ENCODE results near the gene ELF1.

The ELF1 gene

DNA sequence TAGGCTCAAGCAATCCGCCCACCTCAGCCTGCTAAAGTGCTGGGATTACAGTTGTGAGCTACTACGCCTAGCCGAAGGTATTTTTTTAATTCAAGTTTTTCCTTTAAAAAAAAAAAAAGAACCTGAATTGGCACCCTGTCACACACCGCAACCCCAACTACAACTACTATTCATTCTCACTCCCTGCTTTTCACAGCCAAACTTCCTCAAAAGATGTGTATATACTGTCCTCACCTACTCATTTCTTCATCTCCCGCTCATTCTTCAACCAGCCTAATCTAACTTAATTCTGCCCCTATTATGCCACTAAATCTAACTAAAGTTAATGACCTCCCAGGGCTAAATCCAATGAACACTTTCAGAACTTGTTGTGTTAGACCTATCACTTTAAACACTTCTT is 29.5 kb upstream of the ELF1 start:
- no peak for TF ChIP-seq FOXP2 (optimal IDR thresholded peaks at IDR 0.05; ENCODE audit: borderline replicate concordance, extremely low read depth, extremely low read length, insufficient read depth)
- no peak for TF ChIP-seq POLR2AphosphoS5 (IDR thresholded peaks at IDR 0.05; ENCODE audit: low read depth, low read length)
- TF ChIP-seq TAF1 (IDR thresholded peaks at IDR 0.05; ENCODE audit: borderline replicate concordance, insufficient read depth, low read length) = no peak

GRCh38 chr13:41040584-41041334 is 21.6 kb upstream of the ELF1 start:
- TF ChIP-seq, protein P1, sequence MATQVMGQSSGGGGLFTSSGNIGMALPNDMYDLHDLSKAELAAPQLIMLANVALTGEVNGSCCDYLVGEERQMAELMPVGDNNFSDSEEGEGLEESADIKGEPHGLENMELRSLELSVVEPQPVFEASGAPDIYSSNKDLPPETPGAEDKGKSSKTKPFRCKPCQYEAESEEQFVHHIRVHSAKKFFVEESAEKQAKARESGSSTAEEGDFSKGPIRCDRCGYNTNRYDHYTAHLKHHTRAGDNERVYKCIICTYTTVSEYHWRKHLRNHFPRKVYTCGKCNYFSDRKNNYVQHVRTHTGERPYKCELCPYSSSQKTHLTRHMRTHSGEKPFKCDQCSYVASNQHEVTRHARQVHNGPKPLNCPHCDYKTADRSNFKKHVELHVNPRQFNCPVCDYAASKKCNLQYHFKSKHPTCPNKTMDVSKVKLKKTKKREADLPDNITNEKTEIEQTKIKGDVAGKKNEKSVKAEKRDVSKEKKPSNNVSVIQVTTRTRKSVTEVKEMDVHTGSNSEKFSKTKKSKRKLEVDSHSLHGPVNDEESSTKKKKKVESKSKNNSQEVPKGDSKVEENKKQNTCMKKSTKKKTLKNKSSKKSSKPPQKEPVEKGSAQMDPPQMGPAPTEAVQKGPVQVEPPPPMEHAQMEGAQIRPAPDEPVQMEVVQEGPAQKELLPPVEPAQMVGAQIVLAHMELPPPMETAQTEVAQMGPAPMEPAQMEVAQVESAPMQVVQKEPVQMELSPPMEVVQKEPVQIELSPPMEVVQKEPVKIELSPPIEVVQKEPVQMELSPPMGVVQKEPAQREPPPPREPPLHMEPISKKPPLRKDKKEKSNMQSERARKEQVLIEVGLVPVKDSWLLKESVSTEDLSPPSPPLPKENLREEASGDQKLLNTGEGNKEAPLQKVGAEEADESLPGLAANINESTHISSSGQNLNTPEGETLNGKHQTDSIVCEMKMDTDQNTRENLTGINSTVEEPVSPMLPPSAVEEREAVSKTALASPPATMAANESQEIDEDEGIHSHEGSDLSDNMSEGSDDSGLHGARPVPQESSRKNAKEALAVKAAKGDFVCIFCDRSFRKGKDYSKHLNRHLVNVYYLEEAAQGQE (IDR thresholded peaks at IDR 0.05; ENCODE audit: insufficient read depth in 1 of 2, low read depth in 2 of 2, low read length in 2 of 2) = no peak
- TF ChIP-seq SIN3A (IDR thresholded peaks at IDR 0.05; ENCODE audit: borderline replicate concordance, insufficient read depth, low read length) (no peak), FOXP2 (optimal IDR thresholded peaks at IDR 0.05; ENCODE audit: borderline replicate concordance, extremely low read depth, extremely low read length, insufficient read depth) (no peak), POLR2AphosphoS5 (IDR thresholded peaks at IDR 0.05; ENCODE audit: low read depth, low read length) (no peak), TAF1 (IDR thresholded peaks at IDR 0.05; ENCODE audit: borderline replicate concordance, insufficient read depth, low read length) (no peak)

DNA sequence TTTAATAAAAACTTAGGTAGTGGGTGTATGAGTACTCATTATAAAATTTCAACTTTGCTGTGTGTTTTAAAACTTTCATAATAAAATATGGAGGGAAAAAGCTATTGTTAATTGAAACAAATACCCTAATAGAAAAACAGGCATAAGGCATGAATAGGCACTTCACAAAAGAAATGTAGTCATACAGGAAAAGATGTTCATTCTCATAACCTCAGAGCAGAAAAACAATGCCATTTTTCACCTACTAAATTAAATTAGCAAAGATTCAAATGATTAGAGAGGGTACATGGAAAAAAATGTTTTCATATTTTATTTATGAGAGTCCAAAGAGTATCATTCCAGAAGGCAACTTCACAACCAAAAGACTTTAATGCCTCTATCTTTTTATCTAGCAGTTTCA is 20.6 kb upstream of the ELF1 start:
- no peak for TF ChIP-seq FOXP2 (optimal IDR thresholded peaks at IDR 0.05; ENCODE audit: borderline replicate concordance, extremely low read depth, extremely low read length, insufficient read depth)
- TF ChIP-seq, protein P1 (IDR thresholded peaks at IDR 0.05; ENCODE audit: insufficient read depth in 1 of 2, low read depth in 2 of 2, low read length in 2 of 2) = no peak
- no peak for TF ChIP-seq POLR2AphosphoS5 (IDR thresholded peaks at IDR 0.05; ENCODE audit: low read depth, low read length)
- no peak for TF ChIP-seq SIN3A (IDR thresholded peaks at IDR 0.05; ENCODE audit: borderline replicate concordance, insufficient read depth, low read length)
- no peak for TF ChIP-seq TAF1 (IDR thresholded peaks at IDR 0.05; ENCODE audit: borderline replicate concordance, insufficient read depth, low read length)

DNA sequence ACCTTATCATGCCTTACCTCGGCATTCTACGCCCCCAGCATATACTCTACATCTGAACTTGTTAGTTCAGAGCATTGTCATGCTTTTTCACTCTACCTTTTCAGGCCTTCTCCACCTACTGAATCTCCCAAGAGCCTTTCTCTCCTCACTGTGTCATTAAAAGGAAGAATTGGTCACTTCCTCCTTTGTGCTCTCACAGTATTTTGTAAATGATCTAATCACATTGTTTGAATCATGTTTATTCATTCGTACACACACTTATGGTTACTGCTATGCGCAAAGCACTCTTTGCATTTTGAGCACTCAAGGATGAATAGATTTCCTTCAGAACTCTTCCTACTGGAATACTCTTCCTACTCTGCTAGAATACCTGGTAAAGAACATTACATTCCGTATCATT is 15.8 kb upstream of the ELF1 start:
- TF ChIP-seq, protein P1 (IDR thresholded peaks at IDR 0.05; ENCODE audit: insufficient read depth in 1 of 2, low read depth in 2 of 2, low read length in 2 of 2) = no peak
- TF ChIP-seq FOXP2 (optimal IDR thresholded peaks at IDR 0.05; ENCODE audit: borderline replicate concordance, extremely low read depth, extremely low read length, insufficient read depth) (no peak), SIN3A (IDR thresholded peaks at IDR 0.05; ENCODE audit: borderline replicate concordance, insufficient read depth, low read length) (no peak)

- no peak for TF ChIP-seq SIN3A (IDR thresholded peaks at IDR 0.05; ENCODE audit: borderline replicate concordance, insufficient read depth, low read length)
- TF ChIP-seq FOXP2 (optimal IDR thresholded peaks at IDR 0.05; ENCODE audit: borderline replicate concordance, extremely low read depth, extremely low read length, insufficient read depth) = no peak
- no peak for TF ChIP-seq TAF1 (IDR thresholded peaks at IDR 0.05; ENCODE audit: borderline replicate concordance, insufficient read depth, low read length)
- TF ChIP-seq POLR2AphosphoS5 (IDR thresholded peaks at IDR 0.05; ENCODE audit: low read depth, low read length) = no peak
- TF ChIP-seq, protein P1 (IDR thresholded peaks at IDR 0.05; ENCODE audit: insufficient read depth in 1 of 2, low read depth in 2 of 2, low read length in 2 of 2) = no peak
Measured at GRCh38 chr13:41034382-41034781, 15.3 kb upstream of the ELF1 start.
